GM08714 (cell line): ENCODE results near the gene PHF20.
"Not testable (repeated sequence)": the region's sequence is repeated elsewhere in the genome, so short reads cannot be mapped to it uniquely, and the experiment has no call there.

Experiments
- H3K4me3 ChIP-seq: fragments of 200-500 bp; sonication (Bioruptor generic); 2 replicates; pipeline ENCODE4 v1.5.1; 2014; ENCODE audit warnings: mild to moderate bottlenecking, low read length, inconsistent platforms
- ZNF274 ChIP-seq: IDR thresholded peaks from 2 replicates; pipeline ENCODE4 v1.6.1; 2012; ENCODE audit warnings: mild to moderate bottlenecking, low read depth, low read length

PHF20 gene

GRCh38 chr20:35984382-35984781, 212.6 kb downstream of the PHF20 start:
- H3K4me3 ChIP-seq, result no peak overlapping the region
- no peak for TF ChIP-seq ZNF274

- no peak overlapping the region for H3K4me3 ChIP-seq
- no peak for TF ChIP-seq ZNF274
Observed at GRCh38 chr20:35985806-35986205, 214.0 kb downstream of the PHF20 start.

DNA sequence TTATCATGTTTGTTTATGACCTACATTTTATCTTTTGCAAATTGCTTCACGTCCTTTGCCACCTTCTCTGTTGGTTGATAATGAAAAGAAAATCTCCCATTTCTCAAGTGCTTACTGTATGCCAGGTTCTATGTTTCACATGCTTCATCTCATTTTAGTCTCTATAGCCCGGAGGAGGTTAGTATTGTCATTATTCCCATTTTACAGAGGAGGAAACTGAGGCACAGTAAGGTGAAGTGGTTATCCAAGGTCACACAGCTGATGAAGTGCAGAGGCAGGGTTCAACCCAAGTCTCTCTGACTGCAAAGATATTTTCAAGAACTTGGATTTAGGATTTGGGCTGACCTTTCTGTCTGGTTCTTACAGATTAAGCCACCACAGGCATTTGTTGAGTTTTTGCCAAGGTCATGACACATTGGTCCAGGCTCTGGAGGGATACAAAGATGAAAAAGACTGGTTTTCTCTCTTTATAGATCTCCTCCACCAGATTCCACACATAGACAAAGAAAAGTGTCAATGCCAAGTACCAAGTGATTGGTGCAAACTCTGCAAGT, 217.2 kb downstream of the PHF20 start:
- TF ChIP-seq ZNF274, result no peak
- no peak overlapping the region for H3K4me3 ChIP-seq

DNA sequence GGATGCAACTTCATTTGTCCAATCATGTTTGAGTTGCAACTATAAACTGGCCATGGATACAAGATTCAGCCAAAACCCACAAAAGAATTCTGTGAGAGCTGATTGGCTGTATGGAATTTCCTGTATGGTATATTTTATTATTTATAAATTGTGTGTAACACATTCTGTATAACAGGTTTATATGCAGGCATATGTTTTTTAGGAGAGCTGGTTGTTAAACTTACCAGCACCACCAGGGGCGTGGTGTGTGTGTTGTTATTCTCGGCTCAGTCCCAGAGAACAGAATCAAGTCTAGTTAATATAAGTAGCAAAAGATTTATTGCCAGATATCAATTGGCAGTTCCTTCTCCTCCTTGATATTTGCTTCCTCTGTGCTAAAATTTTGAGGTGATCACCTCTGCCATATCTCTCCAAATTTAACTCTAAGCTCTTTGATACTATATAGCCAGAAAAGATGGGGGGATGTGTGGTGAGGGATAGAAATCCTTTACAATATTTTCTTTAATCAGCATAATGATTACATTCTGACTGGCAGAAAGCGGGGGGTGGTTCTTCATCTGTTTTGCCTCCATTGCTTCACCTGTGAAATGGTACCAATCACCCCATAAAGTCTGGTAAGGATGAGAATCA, 219.4 kb downstream of the PHF20 start:
- no peak for TF ChIP-seq ZNF274
- H3K4me3 ChIP-seq, result no peak overlapping the region

- no peak overlapping the region for H3K4me3 ChIP-seq
- no peak for TF ChIP-seq ZNF274
Observed at GRCh38 chr20:35992713-35993335, 221.0 kb downstream of the PHF20 start.

DNA sequence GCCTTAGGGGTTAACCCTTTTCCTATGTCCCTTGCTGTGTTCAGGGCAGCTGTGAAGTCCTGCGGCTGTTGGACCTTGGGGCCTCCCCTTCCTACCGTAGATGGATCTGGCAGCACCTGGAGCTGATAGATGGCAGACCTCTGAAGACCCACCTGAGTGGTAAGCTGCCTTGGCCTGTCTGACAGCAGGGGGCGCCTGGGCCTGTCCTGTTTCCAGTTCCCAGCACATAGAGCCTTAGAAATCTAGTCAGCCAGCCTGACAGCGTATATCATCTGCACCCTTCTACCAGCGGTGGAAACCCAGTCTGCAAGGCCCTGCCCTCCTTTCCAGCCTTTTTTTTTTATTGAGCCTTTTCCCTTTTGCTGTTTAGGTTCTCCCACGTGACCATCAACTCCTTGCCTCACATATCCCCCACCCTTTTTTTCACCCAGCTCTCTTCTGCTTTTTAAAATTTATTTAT, 223.2 kb downstream of the PHF20 start:
- no peak for TF ChIP-seq ZNF274

DNA sequence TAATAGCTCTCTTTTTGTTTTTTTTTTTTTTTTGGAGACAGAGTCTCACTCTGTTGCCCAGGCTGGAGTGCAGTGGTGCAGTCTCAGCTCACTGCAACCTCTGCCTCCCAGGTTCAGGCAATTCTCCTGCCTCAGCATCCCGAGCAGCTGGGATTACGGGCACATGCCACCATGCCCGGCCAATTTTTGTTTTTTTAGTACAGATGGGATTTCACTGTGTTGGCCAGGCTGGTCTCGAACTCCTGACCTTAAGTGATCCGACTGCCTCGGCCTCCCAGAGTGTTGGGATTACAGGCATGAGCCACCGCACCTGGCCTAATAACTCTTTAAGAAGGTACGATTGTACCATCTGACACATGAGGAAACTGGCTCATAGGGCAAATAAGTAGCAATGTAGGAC, 224.7 kb downstream of the PHF20 start:
- not testable (repeated sequence) for H3K4me3 ChIP-seq

More for the DNA sequence above, 223.2 kb downstream of the PHF20 start:
- no peak overlapping the region for H3K4me3 ChIP-seq
